Heart right ventricle (tissue), 16 donors: ENCODE measurements around the gene HTT. TPM values are rescaled to one million over a fixed set of nuclear protein-coding genes. Genes with fewer than 3 reads are reported as not detected.

Experiments
- ATAC-seq, 8 donors: fragments of 200-7000 bp; cut with Tn5 transposase; one replicate each; pipeline ENCODE4 v1.9.1; 2020; ENCODE audit warnings: mild to moderate bottlenecking in 8 of 8, moderate library complexity in 8 of 8, moderate number of reproducible peaks in 1 of 8
- DNase-seq, 2 donors: peaks; one replicate each; pipeline ENCODE4 v3.0.0-alpha.2; 2020
- H3K27ac ChIP-seq, 10 donors: fragments of 200-600 bp; sonication (generic) in 2 of 10; one replicate each; pipeline versions ENCODE4 v1.5.0 to v1.8.0; 2020 to 2022; ENCODE audit warnings: mild to moderate bottlenecking in 3 of 10
- H3K27me3 ChIP-seq, 7 donors: fragments of 200-600 bp; one replicate each; pipeline ENCODE4 v1.8.0; 2021 to 2022; ENCODE audit warnings: mild to moderate bottlenecking in 2 of 7
- H3K36me3 ChIP-seq, 9 donors: fragments of 200-600 bp; sonication (generic) in 1 of 9; one replicate each; pipeline versions ENCODE4 v1.5.0 to v1.8.0; 2020 to 2022; ENCODE audit warnings: mild to moderate bottlenecking in 2 of 9
- H3K4me1 ChIP-seq, 9 donors: fragments of 200-600 bp; sonication (generic) in 1 of 9; one replicate each; pipeline versions ENCODE4 v1.5.0 to v1.8.0; 2020 to 2022; ENCODE audit warnings: mild to moderate bottlenecking in 4 of 9
- H3K4me3 ChIP-seq, 10 donors: fragments of 200-600 bp; sonication (generic) in 2 of 10; one replicate each; pipeline versions ENCODE4 v1.5.0 to v1.8.0; 2020 to 2022; ENCODE audit warnings: mild to moderate bottlenecking in 7 of 10, moderate library complexity in 2 of 10
- H3K9me3 ChIP-seq, 11 donors: fragments of 200-600 bp in 10 of 11; sonication (generic) in 2 of 11; one replicate each; pipeline versions ENCODE4 v1.5.0 to v1.8.0; 2013 to 2022; ENCODE audit warnings: mild to moderate bottlenecking in 2 of 11, control low read depth in 1 of 11, moderate library complexity in 1 of 11
- WGBS, 2 donors: extraction: QIAGEN DNeasy Blood & Tissue Kit; methylation state at CpG; one replicate each; pipeline ENCODE4 v1.1.7; 2013; ENCODE audit warnings: inconsistent platforms in 1 of 2; 5-methylcytosine and 5-hydroxymethylcytosine counted together
- intact Hi-C, 10 donors: fragments of 100-400 bp; cut with DNase I; formaldehyde crosslinking; loops; one replicate each; pipeline versions ENCODE4 v1.11.1 to v1.14.2; 2022
- polyA plus RNA-seq, 2 donors: library from polyadenylated mRNA; stranded (reverse); fragments of 200-250 nt; gene quantifications; one replicate each; pipeline ENCODE4 v1.2.3, GENCODE V29; 2013
- total RNA-seq, 10 donors: library from RNA; stranded (reverse); fragmentation: NEBNext Ultra II Directional in 3 of 10; extraction: Animal tissue kit (Norgen Biotek cat#: 25700) in 3 of 10; gene quantifications; one replicate each; pipeline versions ENCODE4 v1.2.1 to v1.2.4, GENCODE V29; 2021 to 2023
- TF ChIP-seq, protein P1 (sequence below), 9 donors: fragments of 200-600 bp; sonication (generic) in 2 of 9; IDR thresholded peaks; one replicate each; pipeline versions ENCODE4 v1.5.0 to v1.8.0; 2021 to 2022; ENCODE audit warnings: antibody characterized with exemption in 9 of 9, mild to moderate bottlenecking in 5 of 9, moderate library complexity in 1 of 9
- donor health status: Arrhythmogenic right ventricular cardiomyopathy.
- donor health status: ischemic (EF 13 %, LVEDD 7.1; RV severe dilation, severe dysfunction).
- donor health status: healthy with polysubstance abuse.
- donor health status: DM: no; HTN: yes; CAD: no.
- donor health status: DM: no; HTN: no; CAD: no.
- donor health status: ischemic (EF 25% LVEDD 6.9; RV normal size, moderate dysfunction).
- donor health status: ischemic (EF 25% LVEDD 5.7; RV mildly dilated, moderate dysfunction).
- donor health status: healthy.
- donor health status: DM: yes; HTN: yes; CAD: no.
- donor health status: Ischemic cardiomyopathy.
- donor health status: ischemic (EF 35%, LVEDD 5.7; RV mildly dilated, moderate dysfunction).
- donor health status: nonischemic (EF 11% LVEDD 7.7; RV severe dilation, severe dysfunction).
- donor health status: DM: yes; HTN: yes; CAD: no.
- donor health status: PGD.
- donor health status: ischemic (EF 29% LVEDD 5.4; RV normal size, mild dysfunction).
- donor health status: nonischemic (EF 23%, LVEDD 6.1; RV moderate dilation, normal function).

HTT gene
- total and polyA plus RNA-seq, 12 donors: 6.3 to 34.0 (median 24.1) TPM

DNA sequence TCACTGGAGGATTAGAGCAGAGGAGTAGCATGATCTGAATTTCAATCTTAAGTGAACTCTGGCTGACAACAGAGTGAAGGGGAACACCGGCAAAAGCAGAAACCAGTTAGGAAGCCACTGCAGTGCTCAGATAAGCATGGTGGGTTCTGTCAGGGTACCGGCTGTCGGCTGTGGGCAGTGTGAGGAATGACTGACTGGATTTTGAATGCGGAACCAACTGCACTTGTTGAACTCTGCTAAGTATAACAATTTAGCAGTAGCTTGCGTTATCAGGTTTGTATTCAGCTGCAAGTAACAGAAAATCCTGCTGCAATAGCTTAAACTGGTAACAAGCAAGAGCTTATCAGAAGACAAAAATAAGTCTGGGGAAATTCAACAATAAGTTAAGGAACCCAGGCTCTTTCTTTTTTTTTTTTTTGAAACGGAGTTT is 5.2 kb downstream of the HTT start:
- intact Hi-C loops: no loop called here
- TF ChIP-seq, protein P1, sequence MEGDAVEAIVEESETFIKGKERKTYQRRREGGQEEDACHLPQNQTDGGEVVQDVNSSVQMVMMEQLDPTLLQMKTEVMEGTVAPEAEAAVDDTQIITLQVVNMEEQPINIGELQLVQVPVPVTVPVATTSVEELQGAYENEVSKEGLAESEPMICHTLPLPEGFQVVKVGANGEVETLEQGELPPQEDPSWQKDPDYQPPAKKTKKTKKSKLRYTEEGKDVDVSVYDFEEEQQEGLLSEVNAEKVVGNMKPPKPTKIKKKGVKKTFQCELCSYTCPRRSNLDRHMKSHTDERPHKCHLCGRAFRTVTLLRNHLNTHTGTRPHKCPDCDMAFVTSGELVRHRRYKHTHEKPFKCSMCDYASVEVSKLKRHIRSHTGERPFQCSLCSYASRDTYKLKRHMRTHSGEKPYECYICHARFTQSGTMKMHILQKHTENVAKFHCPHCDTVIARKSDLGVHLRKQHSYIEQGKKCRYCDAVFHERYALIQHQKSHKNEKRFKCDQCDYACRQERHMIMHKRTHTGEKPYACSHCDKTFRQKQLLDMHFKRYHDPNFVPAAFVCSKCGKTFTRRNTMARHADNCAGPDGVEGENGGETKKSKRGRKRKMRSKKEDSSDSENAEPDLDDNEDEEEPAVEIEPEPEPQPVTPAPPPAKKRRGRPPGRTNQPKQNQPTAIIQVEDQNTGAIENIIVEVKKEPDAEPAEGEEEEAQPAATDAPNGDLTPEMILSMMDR (IDR thresholded peaks at IDR 0.05): no peak
- ATAC-seq (no peak), DNase-seq (no peak)
- no peaks in the 10 kb centered on the region for H3K9me3 ChIP-seq
- 73 to 75% methylated on average over 6 of the region's 6 CpGs for WGBS, 2 donors
- H3K36me3 ChIP-seq: no peaks in the 10 kb centered on the region
- H3K27me3 ChIP-seq: no peaks in the 10 kb centered on the region
- no peak overlapping the region for H3K4me3 ChIP-seq
- no peak overlapping the region for H3K27ac ChIP-seq
- H3K4me1 ChIP-seq: peaks cover 3 to 46% (median 26%) of the 10 kb centered on the region in 9 donors

DNA sequence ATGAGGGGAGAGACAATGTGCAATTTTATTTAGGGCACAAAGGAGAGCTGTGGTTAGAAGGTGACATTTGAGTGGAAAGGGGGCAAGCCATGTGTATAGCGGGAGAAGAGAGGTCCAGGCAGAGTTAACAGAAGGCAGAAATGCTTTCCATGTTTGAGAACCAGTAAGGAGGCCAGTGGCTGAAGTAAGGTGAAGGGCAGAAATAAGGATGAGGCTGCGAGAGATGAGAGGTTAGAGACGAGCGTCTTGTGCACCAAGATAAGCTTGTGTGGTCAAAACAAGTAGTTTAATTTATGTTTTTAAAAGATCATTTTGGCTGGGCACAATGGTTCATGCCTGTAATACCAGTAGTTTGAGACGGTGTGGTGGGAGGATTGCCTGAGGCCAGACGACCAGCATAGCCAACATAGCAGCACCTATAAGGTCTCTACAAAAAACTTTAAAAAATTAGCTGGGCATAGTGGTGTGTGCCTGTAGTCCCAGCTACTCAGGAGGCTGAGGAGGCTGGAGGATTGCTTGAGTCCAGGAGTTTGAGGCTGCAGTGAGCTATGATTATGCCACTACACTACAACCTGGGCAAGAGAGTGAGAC is 8.5 kb downstream of the HTT start:
- no peak for ATAC-seq
- Histone ChIP-seq H3K9me3 (no peaks in the 10 kb centered on the region), H3K4me1 (peaks cover 0 to 23% (median 5%) of the 10 kb centered on the region in 9 donors), H3K4me3 (no peak overlapping the region), H3K27me3 (no peaks in the 10 kb centered on the region), H3K27ac (no peak overlapping the region), H3K36me3 (peaks cover 0 to 17% (median 6%) of the 10 kb centered on the region in 9 donors)
- TF ChIP-seq, protein P1 (IDR thresholded peaks at IDR 0.05): no peak
- DNase-seq: no peak
- 87% methylated on average over 6 of the region's 6 CpGs for WGBS, 2 donors
- intact Hi-C loops: no loop called here

DNA sequence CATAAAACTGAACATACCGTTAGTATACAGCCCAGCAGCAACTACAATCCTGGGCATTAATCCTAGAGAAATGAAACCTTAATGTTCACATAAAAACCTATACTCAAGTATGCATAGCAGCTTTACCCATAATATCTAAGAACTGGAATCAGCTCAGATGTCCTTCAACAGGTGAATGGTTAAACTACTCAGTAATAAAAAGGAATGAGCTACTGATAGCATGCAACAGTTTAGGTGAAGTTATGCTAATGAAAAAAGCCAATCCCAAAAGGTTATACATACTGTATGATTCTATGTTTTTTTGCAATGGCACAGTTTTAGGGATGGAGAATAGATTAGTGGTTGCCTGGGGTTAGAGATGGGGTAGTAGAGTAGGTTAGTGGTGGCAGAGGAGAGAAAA is 9.3 kb downstream of the HTT start:
- TF ChIP-seq, protein P1 (IDR thresholded peaks at IDR 0.05): no peak
- H3K27ac ChIP-seq: no peak overlapping the region
- ATAC-seq (no peak), DNase-seq (no peak)
- WGBS, 2 donors: 82 to 87% methylated on average over 1 of the region's 1 CpG
- peaks cover 0 to 24% (median 6%) of the 10 kb centered on the region in 9 donors for H3K36me3 ChIP-seq
- H3K4me3 ChIP-seq: no peak overlapping the region
- peaks cover 0 to 21% (median 5%) of the 10 kb centered on the region in 9 donors for H3K4me1 ChIP-seq
- no peaks in the 10 kb centered on the region for H3K27me3 ChIP-seq
- H3K9me3 ChIP-seq: no peaks in the 10 kb centered on the region
- intact Hi-C loops: no loop called here

DNA sequence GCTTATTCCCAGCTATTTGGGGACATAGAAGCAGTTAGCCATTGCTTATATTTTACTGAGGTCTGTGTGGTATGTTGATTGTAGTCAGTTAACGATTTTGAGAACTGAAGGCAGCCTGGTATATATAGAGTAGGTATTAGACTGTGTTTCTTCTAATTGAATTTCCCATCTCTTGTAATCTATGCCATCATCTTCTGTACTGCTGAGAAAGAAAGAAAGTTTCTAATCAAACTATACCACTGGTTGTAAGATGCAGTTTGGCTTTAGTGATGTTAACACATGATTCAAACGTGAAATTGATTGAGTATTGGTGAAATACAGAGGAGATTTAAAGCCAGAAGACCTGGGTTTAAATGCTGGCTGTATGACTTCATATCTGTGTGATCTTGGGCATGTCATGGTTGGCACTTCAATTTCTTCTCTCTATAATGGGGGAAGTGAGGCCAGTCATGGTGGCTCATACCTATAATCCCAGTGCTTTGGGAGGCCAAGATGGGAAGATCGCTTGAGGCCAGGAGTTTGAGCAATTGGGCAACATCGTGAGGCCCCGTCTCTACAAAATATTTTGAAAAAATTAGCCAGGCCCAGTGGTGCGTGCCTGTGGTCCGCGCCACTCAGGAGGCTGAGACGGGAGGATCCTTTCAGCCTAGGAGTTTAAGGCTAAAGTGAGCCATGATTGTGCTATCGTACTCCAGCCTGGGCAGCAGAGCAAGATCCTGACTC is 11.6 kb downstream of the HTT start:
- no peaks in the 10 kb centered on the region for H3K27me3 ChIP-seq
- H3K4me3 ChIP-seq: no peak overlapping the region
- intact Hi-C loops: no loop called here
- TF ChIP-seq, protein P1 (IDR thresholded peaks at IDR 0.05): no peak
- DNase-seq (no peak), ATAC-seq (no peak)
- H3K27ac ChIP-seq: no peak overlapping the region
- peaks cover 0 to 8% (median 0%) of the 10 kb centered on the region in 9 donors for H3K4me1 ChIP-seq
- peaks cover 0 to 48% (median 6%) of the 10 kb centered on the region in 9 donors for H3K36me3 ChIP-seq
- H3K9me3 ChIP-seq: no peaks in the 10 kb centered on the region
- 95 to 96% methylated on average over 10 of the region's 10 CpGs for WGBS, 2 donors
